K562 (cell line): ENCODE measurements around the gene TRIM69.

ENCODE experiments used
- CAMTA2 ChIP-seq: fragments of 250-450 bp; sonication (Bioruptor Pico); conservative IDR thresholded peaks from 2 replicates; pipeline ENCODE4 v1.5.1; 2022
- ERF ChIP-seq: fragments of 450-650 bp; formaldehyde crosslinking; IDR thresholded peaks from 2 replicates; pipeline ENCODE4 v1.4.0; 2020; ENCODE audit warnings: mild to moderate bottlenecking, mixed read lengths
- POLR2A ChIP-seq: fragments of 450-650 bp; conservative IDR thresholded peaks from 2 replicates; pipeline ENCODE4 v1.6.1; 2016
- RCOR1 ChIP-seq, 2 experiments: IDR thresholded peaks; 2 replicates each; pipeline ENCODE4 v1.6.1; 2012; ENCODE audit warnings: low read depth in 2 of 2, low read length in 2 of 2, borderline replicate concordance in 1 of 2, improper control_type of control experiment in 1 of 2
- ZNF324 ChIP-seq: fragments of 250-450 bp; sonication (Bioruptor Pico); IDR thresholded peaks from 2 replicates; pipeline ENCODE4 v1.4.0; 2020; ENCODE audit warnings: mild to moderate bottlenecking
- TF ChIP-seq, protein P1 (sequence below), 3 experiments: IDR thresholded peaks in 2 of 3; conservative IDR thresholded peaks in 1 of 3; 2 replicates each; pipeline ENCODE4 v1.5.1; 2011 to 2012; ENCODE audit warnings: low read length in 3 of 3, mild to moderate bottlenecking in 3 of 3, control low read depth in 2 of 3, improper control_type of control experiment in 1 of 3, inconsistent platforms in 1 of 3, low read depth in 1 of 3, mixed read lengths in 1 of 3, moderate library complexity in 1 of 3; ENCODE audit not compliant: insufficient read depth in 2 of 3
- TF ChIP-seq, protein P2 (sequence below): sonication (generic); formaldehyde crosslinking; IDR thresholded peaks from 2 replicates; pipeline ENCODE4 v1.8.0; 2023; ENCODE audit warnings: missing genetic modification reagents, mild to moderate bottlenecking, borderline replicate concordance

DNA sequence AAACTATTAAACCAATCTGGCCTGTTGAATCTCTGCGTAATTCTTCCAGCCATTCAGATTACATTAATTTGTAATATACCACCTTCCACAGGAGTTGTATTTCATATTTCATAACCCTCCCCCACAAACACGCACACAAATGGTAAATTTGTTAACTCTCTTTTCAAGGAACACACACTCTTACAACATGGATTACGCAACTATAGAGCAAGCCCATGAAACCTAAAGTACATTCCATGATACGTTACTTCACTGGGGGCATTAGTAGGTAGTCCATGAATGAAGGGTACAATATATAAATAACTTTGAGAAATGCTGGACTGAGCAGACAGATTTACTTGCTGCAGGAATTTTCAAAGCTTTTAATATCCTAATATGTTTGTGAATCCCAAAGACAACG is 65.0 kb downstream of the TRIM69 start:
- TF ChIP-seq RCOR1 (IDR thresholded peaks at IDR 0.05; ENCODE audit: borderline replicate concordance in 1 of 2, low read depth in 2 of 2, low read length in 2 of 2) (no peak), POLR2A (no peak), ZNF324 (CRISPR knock-in tag) (no peak), ERF (CRISPR knock-in tag) (no peak), CAMTA2 (no peak)
- TF ChIP-seq, protein P1, sequence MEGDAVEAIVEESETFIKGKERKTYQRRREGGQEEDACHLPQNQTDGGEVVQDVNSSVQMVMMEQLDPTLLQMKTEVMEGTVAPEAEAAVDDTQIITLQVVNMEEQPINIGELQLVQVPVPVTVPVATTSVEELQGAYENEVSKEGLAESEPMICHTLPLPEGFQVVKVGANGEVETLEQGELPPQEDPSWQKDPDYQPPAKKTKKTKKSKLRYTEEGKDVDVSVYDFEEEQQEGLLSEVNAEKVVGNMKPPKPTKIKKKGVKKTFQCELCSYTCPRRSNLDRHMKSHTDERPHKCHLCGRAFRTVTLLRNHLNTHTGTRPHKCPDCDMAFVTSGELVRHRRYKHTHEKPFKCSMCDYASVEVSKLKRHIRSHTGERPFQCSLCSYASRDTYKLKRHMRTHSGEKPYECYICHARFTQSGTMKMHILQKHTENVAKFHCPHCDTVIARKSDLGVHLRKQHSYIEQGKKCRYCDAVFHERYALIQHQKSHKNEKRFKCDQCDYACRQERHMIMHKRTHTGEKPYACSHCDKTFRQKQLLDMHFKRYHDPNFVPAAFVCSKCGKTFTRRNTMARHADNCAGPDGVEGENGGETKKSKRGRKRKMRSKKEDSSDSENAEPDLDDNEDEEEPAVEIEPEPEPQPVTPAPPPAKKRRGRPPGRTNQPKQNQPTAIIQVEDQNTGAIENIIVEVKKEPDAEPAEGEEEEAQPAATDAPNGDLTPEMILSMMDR (IDR thresholded peaks at IDR 0.05 in 2 of 3, conservative IDR thresholded peaks at IDR 0.05 in 1 of 3; ENCODE audit: insufficient read depth in 2 of 3, low read depth in 1 of 3, low read length in 3 of 3) = no peak
- TF ChIP-seq, protein P2, sequence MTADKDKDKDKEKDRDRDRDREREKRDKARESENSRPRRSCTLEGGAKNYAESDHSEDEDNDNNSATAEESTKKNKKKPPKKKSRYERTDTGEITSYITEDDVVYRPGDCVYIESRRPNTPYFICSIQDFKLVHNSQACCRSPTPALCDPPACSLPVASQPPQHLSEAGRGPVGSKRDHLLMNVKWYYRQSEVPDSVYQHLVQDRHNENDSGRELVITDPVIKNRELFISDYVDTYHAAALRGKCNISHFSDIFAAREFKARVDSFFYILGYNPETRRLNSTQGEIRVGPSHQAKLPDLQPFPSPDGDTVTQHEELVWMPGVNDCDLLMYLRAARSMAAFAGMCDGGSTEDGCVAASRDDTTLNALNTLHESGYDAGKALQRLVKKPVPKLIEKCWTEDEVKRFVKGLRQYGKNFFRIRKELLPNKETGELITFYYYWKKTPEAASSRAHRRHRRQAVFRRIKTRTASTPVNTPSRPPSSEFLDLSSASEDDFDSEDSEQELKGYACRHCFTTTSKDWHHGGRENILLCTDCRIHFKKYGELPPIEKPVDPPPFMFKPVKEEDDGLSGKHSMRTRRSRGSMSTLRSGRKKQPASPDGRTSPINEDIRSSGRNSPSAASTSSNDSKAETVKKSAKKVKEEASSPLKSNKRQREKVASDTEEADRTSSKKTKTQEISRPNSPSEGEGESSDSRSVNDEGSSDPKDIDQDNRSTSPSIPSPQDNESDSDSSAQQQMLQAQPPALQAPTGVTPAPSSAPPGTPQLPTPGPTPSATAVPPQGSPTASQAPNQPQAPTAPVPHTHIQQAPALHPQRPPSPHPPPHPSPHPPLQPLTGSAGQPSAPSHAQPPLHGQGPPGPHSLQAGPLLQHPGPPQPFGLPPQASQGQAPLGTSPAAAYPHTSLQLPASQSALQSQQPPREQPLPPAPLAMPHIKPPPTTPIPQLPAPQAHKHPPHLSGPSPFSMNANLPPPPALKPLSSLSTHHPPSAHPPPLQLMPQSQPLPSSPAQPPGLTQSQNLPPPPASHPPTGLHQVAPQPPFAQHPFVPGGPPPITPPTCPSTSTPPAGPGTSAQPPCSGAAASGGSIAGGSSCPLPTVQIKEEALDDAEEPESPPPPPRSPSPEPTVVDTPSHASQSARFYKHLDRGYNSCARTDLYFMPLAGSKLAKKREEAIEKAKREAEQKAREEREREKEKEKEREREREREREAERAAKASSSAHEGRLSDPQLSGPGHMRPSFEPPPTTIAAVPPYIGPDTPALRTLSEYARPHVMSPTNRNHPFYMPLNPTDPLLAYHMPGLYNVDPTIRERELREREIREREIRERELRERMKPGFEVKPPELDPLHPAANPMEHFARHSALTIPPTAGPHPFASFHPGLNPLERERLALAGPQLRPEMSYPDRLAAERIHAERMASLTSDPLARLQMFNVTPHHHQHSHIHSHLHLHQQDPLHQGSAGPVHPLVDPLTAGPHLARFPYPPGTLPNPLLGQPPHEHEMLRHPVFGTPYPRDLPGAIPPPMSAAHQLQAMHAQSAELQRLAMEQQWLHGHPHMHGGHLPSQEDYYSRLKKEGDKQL (CRISPR knock-in tag) = no peak
